ENCODE data around the gene SWAP70. TPM values are rescaled to one million over a fixed set of nuclear protein-coding genes. Genes with fewer than 3 reads are reported as not detected.

Gene SWAP70
- total and polyA plus RNA-seq, 2 of the 8 experiments (the other 6 are each of a cell fraction or from before 2014, with no cell fraction given), result 14.8 to 37.5 TPM

- Histone ChIP-seq H3K14ac (ENCODE audit: insufficient read length) (no peak overlapping the region), H3K9ac (replicated peaks in 1 of 4; ENCODE audit: extremely low read depth in 1 of 4, low read depth in 3 of 4, low read length in 3 of 4) (no peak overlapping the region), H4K8ac (ENCODE audit: extremely low read depth, insufficient read depth, low read length) (no peak overlapping the region), H3K4ac (replicated peaks; ENCODE audit: insufficient read length, low read depth, low read length) (no peak overlapping the region), H2AK5ac (ENCODE audit: low read depth, low read length) (no peak overlapping the region), H3K4me3 (ENCODE audit: extremely low read depth in 1 of 4, insufficient read depth in 2 of 4, low read depth in 3 of 4, low read length in 4 of 4) (no peak overlapping the region), H4K91ac (replicated peaks; ENCODE audit: insufficient read length, low read length) (no peak overlapping the region), H3K79me2 (ENCODE audit: control insufficient read depth in 1 of 2, insufficient read depth in 2 of 2, low read length in 2 of 2) (peaks cover 3 to 32% of the 10 kb centered on the region in 2 experiments; a peak in 3 of 4 replicates), H2BK15ac (ENCODE audit: low read length) (no peak overlapping the region), H3K18ac (ENCODE audit: extremely low read depth, low read length) (no peak overlapping the region), H4K5ac (ENCODE audit: insufficient read length, low read depth, low read length) (no peak overlapping the region), H3K56ac (replicated peaks; ENCODE audit: insufficient read length, low read depth, low read length) (no peak overlapping the region), H3K36me3 (ENCODE audit: control insufficient read depth in 2 of 4, insufficient read depth in 4 of 4, low read length in 3 of 4) (peaks cover 0 to 13% (median 2%) of the 10 kb centered on the region in 4 experiments; a peak in 5 of 8 replicates), H3K27me3 (replicated peaks in 1 of 4; ENCODE audit: control insufficient read depth in 3 of 4, extremely low read depth in 1 of 4, insufficient read depth in 3 of 4, low read length in 3 of 4) (no peaks in the 10 kb centered on the region), H2BK12ac (ENCODE audit: low read depth, low read length) (no peak overlapping the region), H3K27ac (ENCODE audit: low read depth, low read length) (no peak overlapping the region), H4K20me1 (replicated peaks in 1 of 2; ENCODE audit: control insufficient read depth in 1 of 2, insufficient read depth in 2 of 2, low read length in 2 of 2) (no peaks in the 10 kb centered on the region), H2AFZ (ENCODE audit: low read length) (no peak overlapping the region), H3K23ac (ENCODE audit: insufficient read length) (no peak overlapping the region), H2BK120ac (replicated peaks; ENCODE audit: low read depth, low read length) (no peak overlapping the region), H2BK5ac (ENCODE audit: low read depth, low read length) (no peak overlapping the region), H3K23me2 (ENCODE audit: low read depth, low read length) (no peaks in the 10 kb centered on the region), H2BK20ac (ENCODE audit: low read length) (no peak overlapping the region), H3K4me1 (replicated peaks in 1 of 4; ENCODE audit: control insufficient read depth in 3 of 4, insufficient read depth in 4 of 4, low read length in 3 of 4) (no peaks in the 10 kb centered on the region), H3K9me3 (ENCODE audit: insufficient read depth in 2 of 2, low read depth in 1 of 2, low read length in 1 of 2) (no peaks in the 10 kb centered on the region; a peak in 1 of 4 replicates), H3K79me1 (ENCODE audit: low read depth, low read length) (peaks cover 3% of the 10 kb centered on the region; the same call in 1 of the 2 replicates), H3K4me2 (ENCODE audit: insufficient read depth in 1 of 2, low read depth in 2 of 2, low read length in 2 of 2) (no peak overlapping the region)
- FAIRE-seq (no peak), DNase-seq (ENCODE audit: low read depth in 1 of 2, low spot score in 2 of 2) (no peak)
- TF ChIP-seq HDAC6 (IDR thresholded peaks at IDR 0.05; ENCODE audit: low read depth, low read length), result no peak
- TF ChIP-seq SUZ12 (IDR thresholded peaks at IDR 0.05; ENCODE audit: low read length), result no peak
- no peak for TF ChIP-seq USF2 (IDR thresholded peaks at IDR 0.05; ENCODE audit: low read length)
- TF ChIP-seq POU5F1 (IDR thresholded peaks at IDR 0.05; ENCODE audit: low read depth, low read length), result no peak
- TF ChIP-seq CHD2 (IDR thresholded peaks at IDR 0.05; ENCODE audit: low read length), result no peak
- TF ChIP-seq SIRT6 (IDR thresholded peaks at IDR 0.05; ENCODE audit: low read length), result no peak
- no peak for TF ChIP-seq CBX5 (IDR thresholded peaks at IDR 0.05; ENCODE audit: low read depth, low read length)
- TF ChIP-seq TCF12 (IDR thresholded peaks at IDR 0.05; ENCODE audit: low read depth, low read length), result no peak
- WGBS, 2 experiments (ENCODE audit: extremely low coverage in 1 of 2, insufficient coverage in 1 of 2, insufficient read length in 1 of 2, insufficient replicate concordance in 2 of 2, low coverage in 1 of 2, low lambda C conversion rate in 2 of 2, missing lambda C conversion rate in 1 of 2), result 94% methylated on average over 2 of the region's 2 CpGs; no CpG with 5 or more reads in 1 of the 2 experiments
- POLR2A ChIA-PET (ENCODE audit: partially characterized antibody), result interaction anchor here (0.7 to 1.2 kb wide), 2 partner anchors 10 to 305 kb away, joined by 3 read pairs; no protein-coding TSS in a partner anchor
- CTCF ChIA-PET (ENCODE audit: partially characterized antibody), result interaction anchor here (0.6 to 1.4 kb wide), 2 partner anchors 93 to 124 kb away, joined by 4 read pairs; no protein-coding TSS in a partner anchor
Observed at GRCh38 chr11:9700105-9700801, 36.4 kb downstream of the SWAP70 start.
